ENCODE results near the gene BBS1.

Gene BBS1

GRCh38 chr11:66529655-66530054, 19.2 kb downstream of the BBS1 start:
- peaks cover 18 to 34% of the 10 kb centered on the region in 2 experiments for H3K36me3 ChIP-seq (ENCODE audit: control insufficient read depth in 1 of 2, insufficient read depth in 2 of 2, low read length in 2 of 2)
- peaks cover 3% of the 10 kb centered on the region for H3K9me3 ChIP-seq (ENCODE audit: insufficient read depth, low read depth, low read length)
- H3K79me1 ChIP-seq (ENCODE audit: low read length), result no peaks in the 10 kb centered on the region
- H4K12ac ChIP-seq (ENCODE audit: low read depth, low read length), result no peak overlapping the region
- no peak overlapping the region for H4K91ac ChIP-seq (ENCODE audit: low read depth, low read length)
- no peak overlapping the region for H3K27ac ChIP-seq (ENCODE audit: low read depth, low read length)
- no peak overlapping the region for H3K4ac ChIP-seq (ENCODE audit: low read depth, low read length)
- no peaks in the 10 kb centered on the region for H3K79me2 ChIP-seq (ENCODE audit: control insufficient read depth, insufficient read depth, low read length, poor library complexity)
- no peaks in the 10 kb centered on the region for H3K4me1 ChIP-seq (ENCODE audit: control insufficient read depth in 1 of 2, insufficient read depth in 2 of 2, low read length in 2 of 2)
- H2AK5ac ChIP-seq (ENCODE audit: low read length), result no peak overlapping the region
- no peak overlapping the region for H3K23ac ChIP-seq (ENCODE audit: low read length)
- no CpG with 5 or more reads among the region's 13 CpGs for WGBS (ENCODE audit: extremely low coverage, insufficient coverage, insufficient read length)
- no peak overlapping the region for H3K4me3 ChIP-seq (ENCODE audit: low read depth, low read length)
- no peak overlapping the region for H2BK5ac ChIP-seq (ENCODE audit: low read depth, low read length, poor library complexity)
- H2BK120ac ChIP-seq (ENCODE audit: insufficient read depth, low read length, poor library complexity), result no peak overlapping the region
- no peak overlapping the region for H2AFZ ChIP-seq (ENCODE audit: insufficient read depth, low read length, poor library complexity)
- no peak overlapping the region for H3K18ac ChIP-seq (ENCODE audit: low read length)
- H3K4me2 ChIP-seq (ENCODE audit: low read length), result no peak overlapping the region
- H3K14ac ChIP-seq (ENCODE audit: low read length), result no peak overlapping the region
- no peak overlapping the region for H2BK12ac ChIP-seq (ENCODE audit: low read length)
- H3K9ac ChIP-seq (ENCODE audit: low read length), result no peak overlapping the region
- H4K8ac ChIP-seq (ENCODE audit: low read depth, low read length), result no peak overlapping the region
- H3K27me3 ChIP-seq (ENCODE audit: insufficient read depth, low read length), result no peaks in the 10 kb centered on the region
- no peak for DNase-seq

- Histone ChIP-seq H3K27ac (ENCODE audit: low read depth, low read length) (no peak overlapping the region), H3K4me3 (ENCODE audit: low read depth, low read length) (no peak overlapping the region), H3K4me2 (ENCODE audit: low read length) (no peak overlapping the region), H2AK5ac (ENCODE audit: low read length) (no peak overlapping the region), H4K8ac (ENCODE audit: low read depth, low read length) (no peak overlapping the region), H2BK12ac (ENCODE audit: low read length) (no peak overlapping the region), H3K14ac (ENCODE audit: low read length) (no peak overlapping the region), H3K4ac (ENCODE audit: low read depth, low read length) (no peak overlapping the region), H2BK120ac (ENCODE audit: insufficient read depth, low read length, poor library complexity) (no peak overlapping the region), H3K18ac (ENCODE audit: low read length) (no peak overlapping the region), H3K23ac (ENCODE audit: low read length) (no peak overlapping the region), H4K12ac (ENCODE audit: low read depth, low read length) (no peak overlapping the region), H3K9me3 (ENCODE audit: insufficient read depth, low read depth, low read length) (peaks cover 3% of the 10 kb centered on the region), H3K4me1 (ENCODE audit: control insufficient read depth in 1 of 2, insufficient read depth in 2 of 2, low read length in 2 of 2) (no peaks in the 10 kb centered on the region), H3K36me3 (ENCODE audit: control insufficient read depth in 1 of 2, insufficient read depth in 2 of 2, low read length in 2 of 2) (peaks cover 17 to 31% of the 10 kb centered on the region in 2 experiments), H3K9ac (ENCODE audit: low read length) (no peak overlapping the region), H4K91ac (ENCODE audit: low read depth, low read length) (no peak overlapping the region), H3K27me3 (ENCODE audit: insufficient read depth, low read length) (no peaks in the 10 kb centered on the region), H2BK5ac (ENCODE audit: low read depth, low read length, poor library complexity) (no peak overlapping the region), H3K79me2 (ENCODE audit: control insufficient read depth, insufficient read depth, low read length, poor library complexity) (no peaks in the 10 kb centered on the region), H3K79me1 (ENCODE audit: low read length) (no peaks in the 10 kb centered on the region), H2AFZ (ENCODE audit: insufficient read depth, low read length, poor library complexity) (no peak overlapping the region)
- no CpG with 5 or more reads among the region's 10 CpGs for WGBS (ENCODE audit: extremely low coverage, insufficient coverage, insufficient read length)
- DNase-seq, result no peak
Measured at GRCh38 chr11:66530927-66531709, 20.7 kb downstream of the BBS1 start.

GRCh38 chr11:66531841-66532240, 21.4 kb downstream of the BBS1 start:
- peaks cover 17 to 29% of the 10 kb centered on the region in 2 experiments for H3K36me3 ChIP-seq (ENCODE audit: control insufficient read depth in 1 of 2, insufficient read depth in 2 of 2, low read length in 2 of 2)
- H2AK5ac ChIP-seq (ENCODE audit: low read length), result no peak overlapping the region
- no peak overlapping the region for H3K27ac ChIP-seq (ENCODE audit: low read depth, low read length)
- no peak overlapping the region for H4K8ac ChIP-seq (ENCODE audit: low read depth, low read length)
- H3K9me3 ChIP-seq (ENCODE audit: insufficient read depth, low read depth, low read length), result peaks cover 3% of the 10 kb centered on the region
- no peak overlapping the region for H3K4me2 ChIP-seq (ENCODE audit: low read length)
- H4K91ac ChIP-seq (ENCODE audit: low read depth, low read length), result no peak overlapping the region
- no peaks in the 10 kb centered on the region for H3K79me1 ChIP-seq (ENCODE audit: low read length)
- no peak overlapping the region for H2AFZ ChIP-seq (ENCODE audit: insufficient read depth, low read length, poor library complexity)
- H2BK12ac ChIP-seq (ENCODE audit: low read length), result no peak overlapping the region
- no peaks in the 10 kb centered on the region for H3K4me1 ChIP-seq (ENCODE audit: control insufficient read depth in 1 of 2, insufficient read depth in 2 of 2, low read length in 2 of 2)
- no peak for DNase-seq
- H3K79me2 ChIP-seq (ENCODE audit: control insufficient read depth, insufficient read depth, low read length, poor library complexity), result no peaks in the 10 kb centered on the region
- no peak overlapping the region for H3K18ac ChIP-seq (ENCODE audit: low read length)
- H2BK120ac ChIP-seq (ENCODE audit: insufficient read depth, low read length, poor library complexity), result no peak overlapping the region
- WGBS (ENCODE audit: extremely low coverage, insufficient coverage, insufficient read length), result no CpG with 5 or more reads among the region's 11 CpGs
- H2BK5ac ChIP-seq (ENCODE audit: low read depth, low read length, poor library complexity), result no peak overlapping the region
- no peak overlapping the region for H3K4ac ChIP-seq (ENCODE audit: low read depth, low read length)
- no peak overlapping the region for H4K12ac ChIP-seq (ENCODE audit: low read depth, low read length)
- no peaks in the 10 kb centered on the region for H3K27me3 ChIP-seq (ENCODE audit: insufficient read depth, low read length)
- H3K4me3 ChIP-seq (ENCODE audit: low read depth, low read length), result no peak overlapping the region
- no peak overlapping the region for H3K14ac ChIP-seq (ENCODE audit: low read length)
- H3K23ac ChIP-seq (ENCODE audit: low read length), result no peak overlapping the region
- no peak overlapping the region for H3K9ac ChIP-seq (ENCODE audit: low read length)

- Histone ChIP-seq H3K4me2 (ENCODE audit: low read length) (no peak overlapping the region), H3K79me1 (ENCODE audit: low read length) (no peaks in the 10 kb centered on the region), H3K9ac (ENCODE audit: low read length) (no peak overlapping the region), H4K91ac (ENCODE audit: low read depth, low read length) (no peak overlapping the region), H3K4me3 (ENCODE audit: low read depth, low read length) (no peak overlapping the region), H3K79me2 (ENCODE audit: control insufficient read depth, insufficient read depth, low read length, poor library complexity) (no peaks in the 10 kb centered on the region), H2BK12ac (ENCODE audit: low read length) (no peak overlapping the region), H3K4ac (ENCODE audit: low read depth, low read length) (no peak overlapping the region), H3K18ac (ENCODE audit: low read length) (no peak overlapping the region), H2AFZ (ENCODE audit: insufficient read depth, low read length, poor library complexity) (no peak overlapping the region), H3K23ac (ENCODE audit: low read length) (no peak overlapping the region), H3K14ac (ENCODE audit: low read length) (no peak overlapping the region), H4K8ac (ENCODE audit: low read depth, low read length) (no peak overlapping the region), H3K4me1 (ENCODE audit: control insufficient read depth in 1 of 2, insufficient read depth in 2 of 2, low read length in 2 of 2) (no peaks in the 10 kb centered on the region), H2BK5ac (ENCODE audit: low read depth, low read length, poor library complexity) (no peak overlapping the region), H3K36me3 (ENCODE audit: control insufficient read depth in 1 of 2, insufficient read depth in 2 of 2, low read length in 2 of 2) (peaks cover 17 to 28% of the 10 kb centered on the region in 2 experiments), H3K9me3 (ENCODE audit: insufficient read depth, low read depth, low read length) (peaks cover 3% of the 10 kb centered on the region), H3K27me3 (ENCODE audit: insufficient read depth, low read length) (no peaks in the 10 kb centered on the region), H2BK120ac (ENCODE audit: insufficient read depth, low read length, poor library complexity) (no peak overlapping the region), H3K27ac (ENCODE audit: low read depth, low read length) (no peak overlapping the region), H2AK5ac (ENCODE audit: low read length) (no peak overlapping the region), H4K12ac (ENCODE audit: low read depth, low read length) (no peak overlapping the region)
- DNase-seq, result no peak
- no CpG with 5 or more reads among the region's 6 CpGs for WGBS (ENCODE audit: extremely low coverage, insufficient coverage, insufficient read length)
Measured at GRCh38 chr11:66532784-66533183, 22.3 kb downstream of the BBS1 start.
